NCI-H2107 (cell line): ENCODE results near the gene DNAH1.

Experiments used
- DNase-seq: peaks from one replicate; lab custom pipeline; 2025; lab: John Stamatoyannopoulos, UW

DNAH1 gene

GRCh38 chr3:52404391-52404790 is 88.3 kb downstream of the DNAH1 start:
- no peak for DNase-seq

- DNase-seq = no peak
Measured at GRCh38 chr3:52405066-52405465, 88.9 kb downstream of the DNAH1 start.

GRCh38 chr3:52405601-52406110 is 89.5 kb downstream of the DNAH1 start:
- DNase-seq = no peak

GRCh38 chr3:52406231-52406661 is 90.1 kb downstream of the DNAH1 start:
- peak; percentile 40 for DNase-seq

- no peak for DNase-seq
Measured at GRCh38 chr3:52406791-52407510, 90.8 kb downstream of the DNAH1 start.

- no peak for DNase-seq
Measured at GRCh38 chr3:52407779-52408178, 91.7 kb downstream of the DNAH1 start.

- DNase-seq = no peak
Measured at GRCh38 chr3:52408466-52408865, 92.3 kb downstream of the DNAH1 start.

GRCh38 chr3:52415800-52416199 is 99.7 kb downstream of the DNAH1 start:
- DNase-seq = no peak

- DNase-seq = no peak
Measured at GRCh38 chr3:52420388-52420787, 104.3 kb downstream of the DNAH1 start.

- DNase-seq = no peak
Measured at GRCh38 chr3:52422669-52423068, 106.5 kb downstream of the DNAH1 start.

GRCh38 chr3:52423173-52423572 is 107.1 kb downstream of the DNAH1 start:
- DNase-seq = no peak

- DNase-seq = no peak
Measured at GRCh38 chr3:52428151-52429005, 112.3 kb downstream of the DNAH1 start.

GRCh38 chr3:52429031-52429430 is 112.9 kb downstream of the DNAH1 start:
- no peak for DNase-seq

GRCh38 chr3:52429779-52430415 is 113.8 kb downstream of the DNAH1 start:
- no peak for DNase-seq

GRCh38 chr3:52430416-52430810 is 114.3 kb downstream of the DNAH1 start:
- DNase-seq = no peak

GRCh38 chr3:52431459-52432223 is 115.5 kb downstream of the DNAH1 start:
- DNase-seq = no peak

- no peak for DNase-seq
Measured at GRCh38 chr3:52432225-52432624, 116.1 kb downstream of the DNAH1 start.

GRCh38 chr3:52432691-52433141 is 116.6 kb downstream of the DNAH1 start:
- no peak for DNase-seq

GRCh38 chr3:52433328-52433995 is 117.3 kb downstream of the DNAH1 start:
- no peak for DNase-seq

- DNase-seq = no peak
Measured at GRCh38 chr3:52433996-52434479, 117.9 kb downstream of the DNAH1 start.
